Measurements from ENCODE around the gene ERBB4.

DNA sequence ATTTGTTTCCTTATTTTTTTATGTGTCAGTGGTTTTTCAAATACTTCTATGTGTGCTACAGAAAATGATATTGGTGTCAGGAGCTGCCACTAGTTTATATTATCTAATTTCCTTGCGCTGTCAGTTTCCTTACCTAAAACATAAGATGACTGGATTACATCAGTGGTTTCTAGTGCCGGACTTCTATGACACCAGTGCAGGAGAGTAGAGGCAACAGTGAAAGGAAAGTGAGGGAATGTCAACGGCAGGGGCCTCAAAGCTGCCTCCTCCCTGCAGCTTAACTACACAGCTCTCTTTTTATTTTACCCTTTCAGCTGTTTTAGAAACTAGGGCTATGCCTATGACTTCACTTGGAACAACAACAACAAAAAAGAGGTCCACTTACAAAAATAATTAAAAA, 6.5 kb downstream of the ERBB4 start:
- TF ChIP-seq, protein P1, sequence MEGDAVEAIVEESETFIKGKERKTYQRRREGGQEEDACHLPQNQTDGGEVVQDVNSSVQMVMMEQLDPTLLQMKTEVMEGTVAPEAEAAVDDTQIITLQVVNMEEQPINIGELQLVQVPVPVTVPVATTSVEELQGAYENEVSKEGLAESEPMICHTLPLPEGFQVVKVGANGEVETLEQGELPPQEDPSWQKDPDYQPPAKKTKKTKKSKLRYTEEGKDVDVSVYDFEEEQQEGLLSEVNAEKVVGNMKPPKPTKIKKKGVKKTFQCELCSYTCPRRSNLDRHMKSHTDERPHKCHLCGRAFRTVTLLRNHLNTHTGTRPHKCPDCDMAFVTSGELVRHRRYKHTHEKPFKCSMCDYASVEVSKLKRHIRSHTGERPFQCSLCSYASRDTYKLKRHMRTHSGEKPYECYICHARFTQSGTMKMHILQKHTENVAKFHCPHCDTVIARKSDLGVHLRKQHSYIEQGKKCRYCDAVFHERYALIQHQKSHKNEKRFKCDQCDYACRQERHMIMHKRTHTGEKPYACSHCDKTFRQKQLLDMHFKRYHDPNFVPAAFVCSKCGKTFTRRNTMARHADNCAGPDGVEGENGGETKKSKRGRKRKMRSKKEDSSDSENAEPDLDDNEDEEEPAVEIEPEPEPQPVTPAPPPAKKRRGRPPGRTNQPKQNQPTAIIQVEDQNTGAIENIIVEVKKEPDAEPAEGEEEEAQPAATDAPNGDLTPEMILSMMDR (IDR thresholded peaks at IDR 0.05): no peak
- no peak for TF ChIP-seq POLR2A (IDR thresholded peaks at IDR 0.05)

Data from transverse colon (tissue), 3 donors.